Measurements from ENCODE around the gene FLACC1.
"Not testable (repeated sequence)": the region's sequence is repeated elsewhere in the genome, so short reads cannot be mapped to it uniquely, and the experiment has no call there.

FLACC1 gene

GRCh38 chr2:201369775-201370174, 12.6 kb upstream of the FLACC1 start:
- Histone ChIP-seq H3K4me3 (ENCODE audit: low read depth in 1 of 2, low read length in 2 of 2) (no peak overlapping the region), H3K27me3 (ENCODE audit: low read depth, low read length) (no peaks in the 10 kb centered on the region), H3K27ac (ENCODE audit: low read length) (no peak overlapping the region), H3K9me3 (ENCODE audit: control insufficient read depth in 1 of 2, low read length in 2 of 2) (peaks cover 3 to 17% of the 10 kb centered on the region in 2 donors), H3K36me3 (ENCODE audit: control insufficient read depth in 1 of 2, insufficient read depth in 2 of 2, low read length in 2 of 2) (peaks cover 0 to 8% of the 10 kb centered on the region in 2 donors), H3K4me1 (ENCODE audit: control insufficient read depth in 1 of 2, insufficient read depth in 2 of 2, low read length in 2 of 2) (no peaks in the 10 kb centered on the region)

- peaks cover 3 to 17% of the 10 kb centered on the region in 2 donors for H3K9me3 ChIP-seq (ENCODE audit: control insufficient read depth in 1 of 2, low read length in 2 of 2)
- H3K27ac ChIP-seq (ENCODE audit: low read length); H3K4me3 ChIP-seq (ENCODE audit: low read depth in 1 of 2, low read length in 2 of 2); H3K4me1 ChIP-seq (ENCODE audit: control insufficient read depth in 1 of 2, insufficient read depth in 2 of 2, low read length in 2 of 2); H3K27me3 ChIP-seq (ENCODE audit: low read depth, low read length); H3K36me3 ChIP-seq (ENCODE audit: control insufficient read depth in 1 of 2, insufficient read depth in 2 of 2, low read length in 2 of 2): not testable (repeated sequence)
Measured at GRCh38 chr2:201369318-201369717, 12.2 kb upstream of the FLACC1 start.

GRCh38 chr2:201366146-201366545, 9.0 kb upstream of the FLACC1 start:
- no peaks in the 10 kb centered on the region for H3K4me1 ChIP-seq (ENCODE audit: control insufficient read depth in 1 of 2, insufficient read depth in 2 of 2, low read length in 2 of 2)
- peaks cover 0 to 8% of the 10 kb centered on the region in 2 donors for H3K36me3 ChIP-seq (ENCODE audit: control insufficient read depth in 1 of 2, insufficient read depth in 2 of 2, low read length in 2 of 2)

GRCh38 chr2:201363857-201364560, 6.9 kb upstream of the FLACC1 start:
- H3K36me3 ChIP-seq (ENCODE audit: control insufficient read depth in 1 of 2, insufficient read depth in 2 of 2, low read length in 2 of 2) = no peaks in the 10 kb centered on the region
- H3K27me3 ChIP-seq (ENCODE audit: low read depth, low read length) = no peaks in the 10 kb centered on the region
- peaks cover 3 to 17% of the 10 kb centered on the region in 2 donors for H3K9me3 ChIP-seq (ENCODE audit: control insufficient read depth in 1 of 2, low read length in 2 of 2)
- no peak overlapping the region for H3K27ac ChIP-seq (ENCODE audit: low read length)
- no peak overlapping the region for H3K4me3 ChIP-seq (ENCODE audit: low read depth in 1 of 2, low read length in 2 of 2)
- no peaks in the 10 kb centered on the region for H3K4me1 ChIP-seq (ENCODE audit: control insufficient read depth in 1 of 2, insufficient read depth in 2 of 2, low read length in 2 of 2)

More at GRCh38 chr2:201366146-201366545, 9.0 kb upstream of the FLACC1 start:
- Histone ChIP-seq H3K27ac (ENCODE audit: low read length) (no peak overlapping the region), H3K4me3 (ENCODE audit: low read depth in 1 of 2, low read length in 2 of 2) (no peak overlapping the region), H3K27me3 (ENCODE audit: low read depth, low read length) (no peaks in the 10 kb centered on the region), H3K9me3 (ENCODE audit: control insufficient read depth in 1 of 2, low read length in 2 of 2) (peaks cover 3 to 17% of the 10 kb centered on the region in 2 donors)

GRCh38 chr2:201362396-201362795, 5.3 kb upstream of the FLACC1 start:
- no peak overlapping the region for H3K27ac ChIP-seq (ENCODE audit: low read length)
- H3K27me3 ChIP-seq (ENCODE audit: low read depth, low read length) = no peaks in the 10 kb centered on the region
- no peaks in the 10 kb centered on the region for H3K36me3 ChIP-seq (ENCODE audit: control insufficient read depth in 1 of 2, insufficient read depth in 2 of 2, low read length in 2 of 2)
- peaks cover 0 to 8% of the 10 kb centered on the region in 2 donors for H3K9me3 ChIP-seq (ENCODE audit: control insufficient read depth in 1 of 2, low read length in 2 of 2)
- peaks cover 0 to 2% of the 10 kb centered on the region in 2 donors for H3K4me1 ChIP-seq (ENCODE audit: control insufficient read depth in 1 of 2, insufficient read depth in 2 of 2, low read length in 2 of 2)
- no peak overlapping the region for H3K4me3 ChIP-seq (ENCODE audit: low read depth in 1 of 2, low read length in 2 of 2)

- Histone ChIP-seq H3K4me3 (ENCODE audit: low read depth in 1 of 2, low read length in 2 of 2) (no peak overlapping the region), H3K9me3 (ENCODE audit: control insufficient read depth in 1 of 2, low read length in 2 of 2) (no peaks in the 10 kb centered on the region), H3K27me3 (ENCODE audit: low read depth, low read length) (no peaks in the 10 kb centered on the region), H3K4me1 (ENCODE audit: control insufficient read depth in 1 of 2, insufficient read depth in 2 of 2, low read length in 2 of 2) (peaks cover 0 to 8% of the 10 kb centered on the region in 2 donors), H3K27ac (ENCODE audit: low read length) (no peak overlapping the region), H3K36me3 (ENCODE audit: control insufficient read depth in 1 of 2, insufficient read depth in 2 of 2, low read length in 2 of 2) (no peaks in the 10 kb centered on the region)
Measured at GRCh38 chr2:201361078-201361733, 4.1 kb upstream of the FLACC1 start.

- H3K36me3 ChIP-seq (ENCODE audit: control insufficient read depth in 1 of 2, insufficient read depth in 2 of 2, low read length in 2 of 2) = no peaks in the 10 kb centered on the region
- no peak overlapping the region for H3K27ac ChIP-seq (ENCODE audit: low read length)
Measured at GRCh38 chr2:201360256-201360655, 3.1 kb upstream of the FLACC1 start.

GRCh38 chr2:201358684-201359083, 1.5 kb upstream of the FLACC1 start:
- H3K4me3 ChIP-seq (ENCODE audit: low read depth in 1 of 2, low read length in 2 of 2) = no peak overlapping the region
- H3K36me3 ChIP-seq (ENCODE audit: control insufficient read depth in 1 of 2, insufficient read depth in 2 of 2, low read length in 2 of 2) = no peaks in the 10 kb centered on the region
- no peaks in the 10 kb centered on the region for H3K27me3 ChIP-seq (ENCODE audit: low read depth, low read length)
- no peaks in the 10 kb centered on the region for H3K9me3 ChIP-seq (ENCODE audit: control insufficient read depth in 1 of 2, low read length in 2 of 2)
- no peak overlapping the region for H3K27ac ChIP-seq (ENCODE audit: low read length)
- H3K4me1 ChIP-seq (ENCODE audit: control insufficient read depth in 1 of 2, insufficient read depth in 2 of 2, low read length in 2 of 2) = peaks cover 0 to 8% of the 10 kb centered on the region in 2 donors

More at GRCh38 chr2:201360256-201360655, 3.1 kb upstream of the FLACC1 start:
- Histone ChIP-seq H3K4me3 (ENCODE audit: low read depth in 1 of 2, low read length in 2 of 2) (no peak overlapping the region), H3K27me3 (ENCODE audit: low read depth, low read length) (no peaks in the 10 kb centered on the region), H3K4me1 (ENCODE audit: control insufficient read depth in 1 of 2, insufficient read depth in 2 of 2, low read length in 2 of 2) (peaks cover 0 to 8% of the 10 kb centered on the region in 2 donors), H3K9me3 (ENCODE audit: control insufficient read depth in 1 of 2, low read length in 2 of 2) (no peaks in the 10 kb centered on the region)

- Histone ChIP-seq H3K4me3 (ENCODE audit: low read depth in 1 of 2, low read length in 2 of 2) (no peak overlapping the region), H3K27me3 (ENCODE audit: low read depth, low read length) (no peaks in the 10 kb centered on the region), H3K4me1 (ENCODE audit: control insufficient read depth in 1 of 2, insufficient read depth in 2 of 2, low read length in 2 of 2) (peaks cover 0 to 11% of the 10 kb centered on the region in 2 donors), H3K36me3 (ENCODE audit: control insufficient read depth in 1 of 2, insufficient read depth in 2 of 2, low read length in 2 of 2) (peaks cover 0 to 4% of the 10 kb centered on the region in 2 donors), H3K9me3 (ENCODE audit: control insufficient read depth in 1 of 2, low read length in 2 of 2) (no peaks in the 10 kb centered on the region), H3K27ac (ENCODE audit: low read length) (no peak overlapping the region)
Measured at GRCh38 chr2:201353116-201353515, 4.0 kb downstream of the FLACC1 start.

- Histone ChIP-seq H3K27me3 (ENCODE audit: low read depth, low read length) (no peaks in the 10 kb centered on the region), H3K4me1 (ENCODE audit: control insufficient read depth in 1 of 2, insufficient read depth in 2 of 2, low read length in 2 of 2) (peaks cover 0 to 4% of the 10 kb centered on the region in 2 donors), H3K36me3 (ENCODE audit: control insufficient read depth in 1 of 2, insufficient read depth in 2 of 2, low read length in 2 of 2) (peaks cover 0 to 4% of the 10 kb centered on the region in 2 donors), H3K27ac (ENCODE audit: low read length) (no peak overlapping the region), H3K9me3 (ENCODE audit: control insufficient read depth in 1 of 2, low read length in 2 of 2) (no peaks in the 10 kb centered on the region), H3K4me3 (ENCODE audit: low read depth in 1 of 2, low read length in 2 of 2) (no peak overlapping the region)
Measured at GRCh38 chr2:201350879-201351278, 6.3 kb downstream of the FLACC1 start.

GRCh38 chr2:201349601-201350000, 7.5 kb downstream of the FLACC1 start:
- Histone ChIP-seq H3K9me3 (ENCODE audit: control insufficient read depth in 1 of 2, low read length in 2 of 2) (no peaks in the 10 kb centered on the region), H3K4me1 (ENCODE audit: control insufficient read depth in 1 of 2, insufficient read depth in 2 of 2, low read length in 2 of 2) (peaks cover 0 to 4% of the 10 kb centered on the region in 2 donors), H3K36me3 (ENCODE audit: control insufficient read depth in 1 of 2, insufficient read depth in 2 of 2, low read length in 2 of 2) (peaks cover 0 to 4% of the 10 kb centered on the region in 2 donors), H3K27me3 (ENCODE audit: low read depth, low read length) (no peaks in the 10 kb centered on the region), H3K4me3 (ENCODE audit: low read depth in 1 of 2, low read length in 2 of 2) (no peak overlapping the region), H3K27ac (ENCODE audit: low read length) (no peak overlapping the region)
